CD4-positive, CD25-positive, alpha-beta regulatory T cell (primary cell): ENCODE measurements around the gene NBR1. TPM values are rescaled to one million over a fixed set of nuclear protein-coding genes. Genes with fewer than 3 reads are reported as not detected.
"Not testable (repeated sequence)": the region's sequence is repeated elsewhere in the genome, so short reads cannot be mapped to it uniquely, and the experiment has no call there.

ENCODE experiments used
- ATAC-seq, 2 donors: fragments of 150-1000 bp; cut with Tn5 transposase; one replicate each; pipeline ENCODE4 v1.10.0; 2021; ENCODE audit warnings: low read depth in 2 of 2, moderate number of reproducible peaks in 2 of 2, moderate library complexity in 1 of 2
- DNase-seq, 3 donors: peaks; one replicate each; pipeline versions ENCODE4 v3.0.0 to v3.0.0-alpha.2; 2012 to 2022; ENCODE audit warnings: mixed read lengths in 1 of 3
- H3K27ac ChIP-seq: one replicate; pipeline ENCODE4 v1.7.0; 2013; ENCODE audit warnings: mild to moderate bottlenecking, low read length; ENCODE audit not compliant: insufficient read depth, poor library complexity, severe bottlenecking
- H3K27me3 ChIP-seq: one replicate; pipeline ENCODE4 v1.7.0; 2013; ENCODE audit warnings: low read length; ENCODE audit not compliant: control insufficient read depth, insufficient read depth
- H3K36me3 ChIP-seq: one replicate; pipeline ENCODE4 v1.7.0; 2013; ENCODE audit warnings: mild to moderate bottlenecking, low read length, moderate library complexity; ENCODE audit not compliant: control insufficient read depth, insufficient read depth
- H3K4me1 ChIP-seq: 2 replicates; pipeline ENCODE4 v1.7.0; 2013; ENCODE audit warnings: mild to moderate bottlenecking, low read length; ENCODE audit not compliant: insufficient read depth, control insufficient read depth, poor library complexity, severe bottlenecking
- H3K4me3 ChIP-seq: one replicate; pipeline ENCODE4 v1.7.0; 2013; ENCODE audit warnings: low read depth, mild to moderate bottlenecking, low read length, moderate library complexity
- H3K9me3 ChIP-seq, 2 experiments: 1 replicate in 1 of 2; 2 replicates in 1 of 2; pipeline ENCODE4 v1.7.0; 2013; ENCODE audit warnings: low read length in 2 of 2, mild to moderate bottlenecking in 1 of 2, moderate library complexity in 1 of 2; ENCODE audit not compliant: control insufficient read depth in 2 of 2
- H3K27ac Mint-ChIP-seq, 3 donors: one replicate each; pipeline ENCODE4 v1.8.0; 2020 to 2022; ENCODE audit warnings: mild to moderate bottlenecking in 3 of 3, mixed read lengths in 3 of 3, moderate library complexity in 2 of 3
- H3K27me3 Mint-ChIP-seq: one replicate; pipeline ENCODE4 v1.8.0; 2022; ENCODE audit warnings: mild to moderate bottlenecking, mixed read lengths
- H3K36me3 Mint-ChIP-seq: one replicate; pipeline ENCODE4 v1.8.0; 2020; ENCODE audit warnings: mixed read lengths
- H3K4me1 Mint-ChIP-seq, 4 donors: one replicate each; pipeline ENCODE4 v1.8.0; 2020 to 2022; ENCODE audit warnings: mixed read lengths in 4 of 4, mild to moderate bottlenecking in 1 of 4
- H3K4me3 Mint-ChIP-seq, 4 donors: one replicate each; pipeline ENCODE4 v1.8.0; 2020 to 2022; ENCODE audit warnings: mild to moderate bottlenecking in 4 of 4, mixed read lengths in 4 of 4, moderate library complexity in 3 of 4
- H3K9me3 Mint-ChIP-seq, 7 donors: one replicate each; pipeline ENCODE4 v1.8.0; 2020 to 2022; ENCODE audit warnings: mixed read lengths in 7 of 7, mild to moderate bottlenecking in 3 of 7, moderate library complexity in 2 of 7
- polyA plus RNA-seq, 4 donors: library from polyadenylated mRNA; unstranded; fragments of 300-500 nt; fragmentation: Illumina TruSeq; gene quantifications; one replicate each; pipeline ENCODE4 v1.2.3, GENCODE V29; 2021
- total RNA-seq: library from RNA; stranded (reverse); gene quantifications from one replicate; pipeline ENCODE4 v1.2.3, GENCODE V29; 2022

The NBR1 gene
- total and polyA plus RNA-seq, 5 donors from 2014 or later: 65.0 to 104 (median 94.6) TPM

GRCh38 chr17:43165971-43166370 lies 5.0 kb upstream of the NBR1 start:
- ATAC-seq, H3K27me3 Mint-ChIP-seq, H3K36me3 Mint-ChIP-seq, H3K4me3 ChIP-seq, DNase-seq, H3K27ac ChIP-seq, H3K4me3 Mint-ChIP-seq, H3K9me3 Mint-ChIP-seq, H3K9me3 ChIP-seq, H3K27me3 ChIP-seq, H3K4me1 Mint-ChIP-seq, H3K36me3 ChIP-seq: not testable (repeated sequence)
- peaks cover 11% of the 10 kb centered on the region for H3K4me1 ChIP-seq
- peak overlapping the region; percentile 2 to 72 (median 25) for H3K27ac Mint-ChIP-seq

- H3K4me3 Mint-ChIP-seq: no peak overlapping the region
- Histone ChIP-seq H3K4me1 (peaks cover 38% of the 10 kb centered on the region), H3K27ac (peak overlapping the region; percentile 100), H3K9me3 (no peaks in the 10 kb centered on the region), H3K36me3 (no peaks in the 10 kb centered on the region), H3K27me3 (no peaks in the 10 kb centered on the region), H3K4me3 (peak overlapping the region; percentile 100)
- DNase-seq: peak in 1 of 3 donors; percentile 8
- peak; percentile 1 to 2 for ATAC-seq
- H3K27ac Mint-ChIP-seq: no peak overlapping the region
- H3K27me3 Mint-ChIP-seq: no peaks in the 10 kb centered on the region
- H3K36me3 Mint-ChIP-seq: no peaks in the 10 kb centered on the region
- H3K4me1 Mint-ChIP-seq: peaks cover 6 to 40% (median 18%) of the 10 kb centered on the region in 4 donors
- H3K9me3 Mint-ChIP-seq: no peaks in the 10 kb centered on the region
Measured at GRCh38 chr17:43169561-43170139, 1.4 kb upstream of the NBR1 start.

GRCh38 chr17:43170140-43170765 lies 761 bp upstream of the NBR1 start:
- Histone ChIP-seq H3K9me3 (no peaks in the 10 kb centered on the region), H3K27ac (peak overlapping the region; percentile 100), H3K27me3 (no peaks in the 10 kb centered on the region), H3K4me3 (peak overlapping the region; percentile 100), H3K36me3 (no peaks in the 10 kb centered on the region), H3K4me1 (peaks cover 44% of the 10 kb centered on the region)
- Mint-ChIP-seq H3K9me3 (no peaks in the 10 kb centered on the region), H3K27ac (no peak overlapping the region), H3K27me3 (no peaks in the 10 kb centered on the region), H3K4me3 (no peak overlapping the region), H3K4me1 (peaks cover 6 to 44% (median 21%) of the 10 kb centered on the region in 4 donors), H3K36me3 (peaks cover 2% of the 10 kb centered on the region)
- ATAC-seq: peak; percentile 80 to 83
- peak; percentile 88 to 97 (median 94) for DNase-seq

- Histone ChIP-seq H3K4me3 (peak overlapping the region; percentile 100), H3K27me3 (no peaks in the 10 kb centered on the region), H3K27ac (peak overlapping the region; percentile 100), H3K36me3 (peaks cover 5% of the 10 kb centered on the region), H3K9me3 (no peaks in the 10 kb centered on the region), H3K4me1 (peaks cover 60% of the 10 kb centered on the region)
- H3K27me3 Mint-ChIP-seq: no peaks in the 10 kb centered on the region
- ATAC-seq (no peak), DNase-seq (peak in 2 of 3 donors; percentile 6 to 35)
- peaks cover 16% of the 10 kb centered on the region for H3K36me3 Mint-ChIP-seq
- no peak overlapping the region for H3K4me3 Mint-ChIP-seq
- H3K27ac Mint-ChIP-seq: no peak overlapping the region
- H3K4me1 Mint-ChIP-seq: peaks cover 17 to 56% (median 30%) of the 10 kb centered on the region in 4 donors
- no peaks in the 10 kb centered on the region for H3K9me3 Mint-ChIP-seq
Measured at GRCh38 chr17:43171586-43172487, 823 bp downstream of the NBR1 start.

- H3K4me1 ChIP-seq: peaks cover 59% of the 10 kb centered on the region
- H3K27me3 ChIP-seq: no peaks in the 10 kb centered on the region
- peak overlapping the region; percentile 61 to 84 (median 84) for H3K27ac Mint-ChIP-seq
- H3K4me1 Mint-ChIP-seq: peaks cover 22 to 71% (median 41%) of the 10 kb centered on the region in 4 donors
- no peak for DNase-seq
- peaks cover 34% of the 10 kb centered on the region for H3K36me3 ChIP-seq
- ATAC-seq: no peak
- peak overlapping the region; percentile 64 for H3K4me3 ChIP-seq
- peak overlapping the region; percentile 66 for H3K27ac ChIP-seq
- H3K36me3 Mint-ChIP-seq: peaks cover 27% of the 10 kb centered on the region
- H3K4me3 Mint-ChIP-seq: peak overlapping the region; percentile 63 to 86 (median 78)
- no peaks in the 10 kb centered on the region for H3K9me3 Mint-ChIP-seq
- no peaks in the 10 kb centered on the region for H3K27me3 Mint-ChIP-seq
- no peaks in the 10 kb centered on the region for H3K9me3 ChIP-seq
Measured at GRCh38 chr17:43175213-43176118, 4.5 kb downstream of the NBR1 start.

GRCh38 chr17:43176119-43176570 lies 5.1 kb downstream of the NBR1 start:
- Mint-ChIP-seq H3K4me3 (peak overlapping the region; percentile 63 to 86 (median 82)), H3K27ac (peak overlapping the region; percentile 61 to 84 (median 84)), H3K9me3 (no peaks in the 10 kb centered on the region), H3K36me3 (peaks cover 27% of the 10 kb centered on the region), H3K27me3 (no peaks in the 10 kb centered on the region), H3K4me1 (peaks cover 22 to 73% (median 41%) of the 10 kb centered on the region in 4 donors)
- Histone ChIP-seq H3K27ac (peak overlapping the region; percentile 66), H3K4me3 (peak overlapping the region; percentile 64), H3K4me1 (peaks cover 59% of the 10 kb centered on the region), H3K36me3 (peaks cover 39% of the 10 kb centered on the region), H3K9me3 (no peaks in the 10 kb centered on the region), H3K27me3 (no peaks in the 10 kb centered on the region)
- peak in 1 of 3 donors; percentile 52 for DNase-seq
- ATAC-seq: peak in 1 of 2 donors; percentile 27

GRCh38 chr17:43183921-43184320 lies 12.9 kb downstream of the NBR1 start:
- H3K27me3 Mint-ChIP-seq: no peaks in the 10 kb centered on the region
- H3K9me3 Mint-ChIP-seq: no peaks in the 10 kb centered on the region
- no peak overlapping the region for H3K27ac Mint-ChIP-seq
- Histone ChIP-seq H3K4me1 (no peaks in the 10 kb centered on the region), H3K27ac (no peak overlapping the region), H3K9me3 (no peaks in the 10 kb centered on the region), H3K4me3 (no peak overlapping the region), H3K36me3 (peaks cover 56% of the 10 kb centered on the region), H3K27me3 (no peaks in the 10 kb centered on the region)
- H3K36me3 Mint-ChIP-seq: peaks cover 21% of the 10 kb centered on the region
- ATAC-seq: no peak
- DNase-seq: no peak
- H3K4me3 Mint-ChIP-seq: no peak overlapping the region
- peaks cover 0 to 10% (median 7%) of the 10 kb centered on the region in 4 donors for H3K4me1 Mint-ChIP-seq
